ENCODE measurements around the gene ZRANB2. TPM values are rescaled to one million over a fixed set of nuclear protein-coding genes. Genes with fewer than 3 reads are reported as not detected.
A peak's percentile ranks its signal among the peaks of the same experiment; 100 is the strongest.

The ZRANB2 gene, protein sequence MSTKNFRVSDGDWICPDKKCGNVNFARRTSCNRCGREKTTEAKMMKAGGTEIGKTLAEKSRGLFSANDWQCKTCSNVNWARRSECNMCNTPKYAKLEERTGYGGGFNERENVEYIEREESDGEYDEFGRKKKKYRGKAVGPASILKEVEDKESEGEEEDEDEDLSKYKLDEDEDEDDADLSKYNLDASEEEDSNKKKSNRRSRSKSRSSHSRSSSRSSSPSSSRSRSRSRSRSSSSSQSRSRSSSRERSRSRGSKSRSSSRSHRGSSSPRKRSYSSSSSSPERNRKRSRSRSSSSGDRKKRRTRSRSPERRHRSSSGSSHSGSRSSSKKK
- total RNA-seq (100 to 1,000 TPM in 4 of 5 donors, 10 to 100 TPM in 1; 93.0 to 133 (median 127) TPM), total RNA-seq (68.1 to 273 (median 140) reads per million in 29 experiments)
- total RNA-seq (2013): 110 TPM

DNA sequence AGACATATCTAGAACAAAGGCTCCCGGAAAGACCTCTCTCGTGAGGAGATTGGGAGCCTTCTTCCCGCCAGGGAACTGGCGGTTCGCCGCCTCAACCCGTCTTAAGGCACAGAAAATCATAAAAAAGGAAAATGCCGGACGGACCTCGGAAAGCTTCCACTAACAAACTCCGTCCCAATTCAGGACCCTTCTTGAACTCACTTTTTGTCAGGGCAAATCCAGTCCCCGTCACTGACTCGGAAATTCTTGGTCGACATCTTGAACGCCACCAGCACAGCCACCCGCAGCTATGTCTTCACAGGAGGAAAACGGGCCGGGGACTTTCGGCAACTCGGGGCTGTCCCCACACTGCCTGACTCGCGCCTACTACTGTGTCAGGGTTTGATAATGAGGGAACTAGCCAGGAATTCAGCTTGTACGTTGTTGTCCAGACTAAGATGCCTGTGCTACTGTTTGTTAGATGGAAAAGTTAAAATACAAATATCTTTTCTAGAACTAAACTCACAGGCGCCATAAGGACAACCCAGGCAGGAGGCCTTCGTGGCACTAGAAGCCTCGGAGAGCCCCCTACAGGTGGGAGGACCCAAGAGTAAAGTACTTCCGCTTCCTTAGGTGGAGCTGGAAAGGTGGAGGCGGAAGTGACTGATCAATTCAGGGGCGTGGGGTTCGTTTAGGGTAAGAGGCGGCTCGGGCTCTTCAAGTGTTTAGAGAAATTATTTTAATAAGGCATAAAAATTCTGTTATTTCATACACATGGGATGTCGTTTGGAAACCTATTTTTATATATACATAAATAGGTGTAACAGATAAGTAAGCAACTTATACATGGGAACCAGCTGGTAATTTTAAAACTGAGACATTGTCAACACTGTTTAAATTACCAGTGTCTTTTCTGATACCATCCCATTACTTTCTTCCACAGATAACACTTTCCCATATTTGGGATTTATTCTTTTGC, at the start of gene ZRANB2:
Gene ZRANB2, minus strand, starts transcription at position 297 of the 958 bp plus-strand sequence. Its CDS starts 40 bp downstream, at position 257.
- H3K4me1 ChIP-seq (ENCODE audit: control insufficient read depth in 1 of 2, extremely low read depth in 1 of 2, insufficient read depth in 2 of 2, low read length in 2 of 2): peaks cover 7 to 13% of the 10 kb centered on the region in 2 experiments
- H3K4me3 ChIP-seq (ENCODE audit: control insufficient read depth in 1 of 2, extremely low read depth in 1 of 2, low read length in 1 of 2): peak within 1 kb of the TSS; percentile 83 to 98
- Mint-ChIP-seq H3K4me3 (peak within 1 kb of the TSS; percentile 89 to 98 (median 95)), H3K27ac (peak within 1 kb of the TSS; percentile 99 to 100), H3K27me3 (peaks cover 16 to 22% of the 10 kb centered on the region in 2 donors), H3K4me1 (peaks cover 24 to 40% (median 34%) of the 10 kb centered on the region in 3 donors), H3K36me3 (peaks cover 11% of the 10 kb centered on the region), H3K9me3 (peaks cover 0 to 4% (median 3%) of the 10 kb centered on the region in 3 donors)
- ChIA-PET POLR2A (interaction anchor here in 1 of 2 donors (0.6 to 1.5 kb wide), 9 partner anchors 8 to 875 kb away, joined by 3 to 13 read pairs (median 4); partner anchors contain the start of genes ANKRD13C, LRRC40 and SRSF11), CTCF (interaction anchor here in 1 of 2 donors (0.6 to 1.5 kb wide), 12 partner anchors 9 to 875 kb away, joined by 3 to 13 read pairs (median 4); partner anchors contain the start of genes ANKRD13C, LRRC40 and SRSF11)
- peak; percentile 80 to 95 (median 90) for DNase-seq
- peaks cover 0 to 11% of the 10 kb centered on the region in 2 experiments for H3K27me3 ChIP-seq (replicated peaks in 1 of 2; ENCODE audit: control insufficient read depth in 2 of 2, extremely low read depth in 1 of 2, insufficient read depth in 2 of 2, low read length in 1 of 2)
- peak; percentile 96 to 98 (median 98) for ATAC-seq (replicated peaks in 1 of 4)
- 0% methylated on average over 21 of the region's 33 CpGs for WGBS (ENCODE audit: insufficient coverage)
- H3K36me3 ChIP-seq (ENCODE audit: control insufficient read depth in 2 of 2, extremely low read depth in 1 of 2, insufficient read depth in 1 of 2, low read length in 1 of 2): peaks cover 0 to 28% of the 10 kb centered on the region in 2 donors
- peak within 1 kb of the TSS; percentile 92 for H3K27ac ChIP-seq (ENCODE audit: low read length)
- no peaks in the 10 kb centered on the region for H3K9me3 ChIP-seq

DNA sequence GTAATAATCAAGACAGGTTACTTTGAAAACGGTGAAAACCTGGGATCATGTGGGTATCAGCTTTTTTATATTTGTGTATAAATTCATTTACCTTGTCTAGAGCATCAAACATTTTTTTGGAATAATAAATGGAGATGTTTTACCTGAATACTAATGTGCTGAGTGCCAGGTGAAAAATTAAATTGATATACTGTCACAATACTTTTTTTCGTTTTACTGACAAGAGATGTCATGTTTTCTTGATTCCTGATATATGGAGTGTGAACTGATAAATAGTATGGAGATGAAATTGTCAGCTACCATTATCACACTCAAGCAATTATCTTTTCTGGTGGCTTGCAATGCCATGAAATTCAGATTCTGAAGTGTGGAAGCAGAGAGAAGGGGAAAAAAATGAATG, 47.2 kb upstream of the ZRANB2 start:
- no CpG with 5 or more reads among the region's 2 CpGs for WGBS (ENCODE audit: insufficient coverage)
- Mint-ChIP-seq H3K36me3 (no peaks in the 10 kb centered on the region), H3K4me3 (no peak overlapping the region), H3K9me3 (peaks cover 28 to 78% (median 48%) of the 10 kb centered on the region in 3 donors), H3K27ac (no peak overlapping the region), H3K4me1 (no peaks in the 10 kb centered on the region), H3K27me3 (no peaks in the 10 kb centered on the region)
- Histone ChIP-seq H3K36me3 (ENCODE audit: control insufficient read depth in 2 of 2, extremely low read depth in 1 of 2, insufficient read depth in 1 of 2, low read length in 1 of 2) (no peaks in the 10 kb centered on the region), H3K4me3 (ENCODE audit: control insufficient read depth in 1 of 2, extremely low read depth in 1 of 2, low read length in 1 of 2) (no peak overlapping the region), H3K4me1 (ENCODE audit: control insufficient read depth in 1 of 2, extremely low read depth in 1 of 2, insufficient read depth in 2 of 2, low read length in 2 of 2) (no peaks in the 10 kb centered on the region), H3K9me3 (peaks cover 7% of the 10 kb centered on the region), H3K27ac (ENCODE audit: low read length) (no peak overlapping the region), H3K27me3 (replicated peaks in 1 of 2; ENCODE audit: control insufficient read depth in 2 of 2, extremely low read depth in 1 of 2, insufficient read depth in 2 of 2, low read length in 1 of 2) (no peaks in the 10 kb centered on the region)
- ATAC-seq (replicated peaks in 1 of 4) (no peak), DNase-seq (no peak)
- ChIA-PET CTCF (no interaction called here), POLR2A (no interaction called here)

DNA sequence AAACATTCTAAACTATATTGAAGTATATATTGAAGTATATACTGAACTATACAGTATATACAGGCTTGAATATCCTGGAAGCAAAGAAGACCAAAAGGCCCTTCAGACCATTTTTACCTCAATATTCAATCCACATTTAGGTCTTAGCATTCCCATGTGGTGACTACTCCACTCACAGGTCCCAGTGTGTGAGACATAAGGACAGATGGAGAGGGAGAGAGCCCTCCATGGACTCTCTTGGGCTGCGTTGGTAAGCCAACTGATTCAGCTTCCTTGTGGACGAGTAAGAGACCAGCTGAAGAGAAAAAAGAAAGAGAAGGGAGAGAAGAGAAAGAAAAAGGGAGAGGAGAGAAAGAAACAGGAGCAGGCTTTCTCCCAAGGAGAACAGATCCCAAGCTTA, 37.3 kb upstream of the ZRANB2 start:
- no peak overlapping the region for H3K4me3 ChIP-seq (ENCODE audit: control insufficient read depth in 1 of 2, extremely low read depth in 1 of 2, low read length in 1 of 2)
- no peak for ATAC-seq (replicated peaks in 1 of 4)
- H3K4me1 Mint-ChIP-seq: no peaks in the 10 kb centered on the region
- H3K36me3 ChIP-seq (ENCODE audit: control insufficient read depth in 2 of 2, extremely low read depth in 1 of 2, insufficient read depth in 1 of 2, low read length in 1 of 2): no peaks in the 10 kb centered on the region
- ChIA-PET POLR2A (no interaction called here), CTCF (no interaction called here)
- no peak overlapping the region for H3K27ac Mint-ChIP-seq
- WGBS (ENCODE audit: insufficient coverage): no CpG with 5 or more reads among the region's 2 CpGs
- H3K27ac ChIP-seq (ENCODE audit: low read length): no peak overlapping the region
- DNase-seq: no peak
- H3K4me3 Mint-ChIP-seq: no peak overlapping the region
- H3K9me3 Mint-ChIP-seq: peaks cover 12 to 18% (median 17%) of the 10 kb centered on the region in 3 donors
- H3K27me3 Mint-ChIP-seq: peaks cover 0 to 10% of the 10 kb centered on the region in 2 donors
- no peaks in the 10 kb centered on the region for H3K4me1 ChIP-seq (ENCODE audit: control insufficient read depth in 1 of 2, extremely low read depth in 1 of 2, insufficient read depth in 2 of 2, low read length in 2 of 2)
- H3K9me3 ChIP-seq: no peaks in the 10 kb centered on the region
- H3K27me3 ChIP-seq (replicated peaks in 1 of 2; ENCODE audit: control insufficient read depth in 2 of 2, extremely low read depth in 1 of 2, insufficient read depth in 2 of 2, low read length in 1 of 2): peaks cover 0 to 3% of the 10 kb centered on the region in 2 experiments
- no peaks in the 10 kb centered on the region for H3K36me3 Mint-ChIP-seq

DNA sequence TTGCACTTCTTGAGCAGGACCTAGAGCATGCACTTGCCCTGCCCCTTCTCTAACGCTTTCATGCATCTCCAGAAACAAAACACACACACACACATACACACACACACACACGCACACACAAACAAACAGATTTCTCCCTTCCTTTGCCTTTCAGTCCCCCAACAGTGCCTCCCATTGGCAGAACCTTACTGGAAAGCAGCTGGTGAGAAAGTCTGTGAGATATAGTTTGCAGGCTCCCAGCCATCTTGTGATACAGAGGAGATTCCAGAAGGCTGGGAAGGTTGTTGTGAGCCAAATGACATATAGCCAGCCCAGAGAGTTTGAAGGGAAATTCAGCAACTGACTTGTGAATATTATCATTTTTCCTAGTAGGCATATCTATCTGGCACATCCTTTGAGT, 35.9 kb upstream of the ZRANB2 start:
- DNase-seq (no peak), ATAC-seq (replicated peaks in 1 of 4) (no peak)
- H3K4me1 Mint-ChIP-seq: no peaks in the 10 kb centered on the region
- 43% methylated on average over 1 of the region's 2 CpGs for WGBS (ENCODE audit: insufficient coverage)
- H3K27me3 ChIP-seq (replicated peaks in 1 of 2; ENCODE audit: control insufficient read depth in 2 of 2, extremely low read depth in 1 of 2, insufficient read depth in 2 of 2, low read length in 1 of 2): peaks cover 0 to 3% of the 10 kb centered on the region in 2 experiments
- H3K9me3 ChIP-seq: no peaks in the 10 kb centered on the region
- no peak overlapping the region for H3K4me3 ChIP-seq (ENCODE audit: control insufficient read depth in 1 of 2, extremely low read depth in 1 of 2, low read length in 1 of 2)
- H3K27ac Mint-ChIP-seq: no peak overlapping the region
- no peaks in the 10 kb centered on the region for H3K4me1 ChIP-seq (ENCODE audit: control insufficient read depth in 1 of 2, extremely low read depth in 1 of 2, insufficient read depth in 2 of 2, low read length in 2 of 2)
- CTCF ChIA-PET: no interaction called here
- H3K36me3 Mint-ChIP-seq: no peaks in the 10 kb centered on the region
- no peak overlapping the region for H3K4me3 Mint-ChIP-seq
- no peak overlapping the region for H3K27ac ChIP-seq (ENCODE audit: low read length)
- no peaks in the 10 kb centered on the region for H3K36me3 ChIP-seq (ENCODE audit: control insufficient read depth in 2 of 2, extremely low read depth in 1 of 2, insufficient read depth in 1 of 2, low read length in 1 of 2)
- POLR2A ChIA-PET: no interaction called here
- H3K27me3 Mint-ChIP-seq: peaks cover 0 to 10% of the 10 kb centered on the region in 2 donors
- peaks cover 10 to 12% (median 11%) of the 10 kb centered on the region in 3 donors for H3K9me3 Mint-ChIP-seq

DNA sequence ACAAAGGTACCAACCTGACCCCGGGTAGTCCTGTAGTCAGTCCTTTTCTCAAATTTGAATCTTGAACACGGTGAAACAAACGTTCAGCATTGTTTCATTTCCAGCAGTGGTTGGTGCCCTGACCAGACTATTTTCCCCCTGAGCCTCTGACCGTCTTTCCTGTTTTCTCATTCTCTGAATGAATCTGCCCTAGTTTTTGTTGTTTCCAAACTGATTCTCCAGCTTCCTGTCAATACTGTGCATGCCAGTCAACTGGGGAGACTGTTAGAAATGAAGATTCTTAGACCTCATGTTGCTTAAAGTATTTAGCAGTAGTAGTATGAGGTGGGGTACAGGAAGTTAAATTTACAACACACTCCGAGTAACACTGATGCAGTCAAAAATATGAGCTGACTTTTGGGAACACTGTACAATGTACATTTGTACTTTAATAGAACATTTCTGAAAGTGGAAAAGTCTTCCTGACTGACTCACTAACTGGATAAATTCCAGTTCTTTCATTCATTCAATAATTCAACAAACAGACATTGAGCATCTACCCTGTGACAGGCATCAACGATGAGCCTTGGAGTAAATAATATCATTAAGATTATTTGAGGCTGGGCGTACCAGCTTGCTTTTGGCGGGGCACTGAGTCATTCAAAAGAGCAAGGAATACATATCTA, 26.0 kb upstream of the ZRANB2 start:
- DNase-seq: no peak
- no peaks in the 10 kb centered on the region for H3K9me3 ChIP-seq
- WGBS (ENCODE audit: insufficient coverage): 78% methylated on average over 4 of the region's 8 CpGs
- no peaks in the 10 kb centered on the region for H3K4me1 ChIP-seq (ENCODE audit: control insufficient read depth in 1 of 2, extremely low read depth in 1 of 2, insufficient read depth in 2 of 2, low read length in 2 of 2)
- H3K36me3 ChIP-seq (ENCODE audit: control insufficient read depth in 2 of 2, extremely low read depth in 1 of 2, insufficient read depth in 1 of 2, low read length in 1 of 2): no peaks in the 10 kb centered on the region
- Mint-ChIP-seq H3K36me3 (no peaks in the 10 kb centered on the region), H3K9me3 (peaks cover 0 to 5% (median 3%) of the 10 kb centered on the region in 3 donors), H3K4me3 (no peak overlapping the region), H3K27me3 (peaks cover 11 to 17% of the 10 kb centered on the region in 2 donors), H3K4me1 (no peaks in the 10 kb centered on the region), H3K27ac (no peak overlapping the region)
- ATAC-seq (replicated peaks in 1 of 4): no peak
- no peaks in the 10 kb centered on the region for H3K27me3 ChIP-seq (replicated peaks in 1 of 2; ENCODE audit: control insufficient read depth in 2 of 2, extremely low read depth in 1 of 2, insufficient read depth in 2 of 2, low read length in 1 of 2)
- no peak overlapping the region for H3K4me3 ChIP-seq (ENCODE audit: control insufficient read depth in 1 of 2, extremely low read depth in 1 of 2, low read length in 1 of 2)
- ChIA-PET POLR2A (no interaction called here), CTCF (no interaction called here)
- H3K27ac ChIP-seq (ENCODE audit: low read length): no peak overlapping the region

DNA sequence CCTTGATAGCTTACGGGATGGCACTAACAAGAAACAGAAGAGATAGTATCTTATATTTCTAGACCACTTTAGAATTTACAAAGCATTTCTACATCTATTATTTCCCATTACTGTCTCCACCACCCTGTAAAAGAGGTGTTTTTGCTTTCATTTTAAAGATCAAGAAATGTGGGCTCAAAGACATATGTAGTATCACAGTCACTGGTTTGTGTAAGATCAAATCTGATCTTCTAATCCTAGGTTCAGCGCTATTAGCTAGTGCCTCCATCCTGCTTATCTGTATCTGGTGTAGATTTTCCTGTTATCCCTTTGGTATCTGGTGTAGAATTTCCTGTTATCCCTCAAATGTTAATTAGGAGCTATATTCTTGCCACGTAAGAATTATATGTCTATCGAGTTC, 23.6 kb upstream of the ZRANB2 start:
- POLR2A ChIA-PET: interaction anchor here in 1 of 2 donors (0.6 kb wide), 1 partner anchor 1180 kb away, joined by 3 read pairs; no protein-coding TSS in a partner anchor
- H3K9me3 Mint-ChIP-seq: peaks cover 0 to 5% (median 3%) of the 10 kb centered on the region in 3 donors
- WGBS (ENCODE audit: insufficient coverage): 80% methylated on average over 1 of the region's 4 CpGs

More for the DNA sequence above, 23.6 kb upstream of the ZRANB2 start:
- H3K27ac Mint-ChIP-seq: no peak overlapping the region
- Histone ChIP-seq H3K4me3 (ENCODE audit: control insufficient read depth in 1 of 2, extremely low read depth in 1 of 2, low read length in 1 of 2) (no peak overlapping the region), H3K4me1 (ENCODE audit: control insufficient read depth in 1 of 2, extremely low read depth in 1 of 2, insufficient read depth in 2 of 2, low read length in 2 of 2) (no peaks in the 10 kb centered on the region), H3K9me3 (no peaks in the 10 kb centered on the region), H3K27me3 (replicated peaks in 1 of 2; ENCODE audit: control insufficient read depth in 2 of 2, extremely low read depth in 1 of 2, insufficient read depth in 2 of 2, low read length in 1 of 2) (no peaks in the 10 kb centered on the region), H3K36me3 (ENCODE audit: control insufficient read depth in 2 of 2, extremely low read depth in 1 of 2, insufficient read depth in 1 of 2, low read length in 1 of 2) (no peaks in the 10 kb centered on the region), H3K27ac (ENCODE audit: low read length) (no peak overlapping the region)
- H3K4me1 Mint-ChIP-seq: no peaks in the 10 kb centered on the region
- no peaks in the 10 kb centered on the region for H3K36me3 Mint-ChIP-seq
- peaks cover 12 to 17% of the 10 kb centered on the region in 2 donors for H3K27me3 Mint-ChIP-seq
- CTCF ChIA-PET: no interaction called here
- ATAC-seq (replicated peaks in 1 of 4): no peak
- H3K4me3 Mint-ChIP-seq: no peak overlapping the region
- no peak for DNase-seq

Data from T-cell (primary cell).